Natural killer cell (primary cell): Measurements from ENCODE around the gene SFRP5. TPM values are rescaled to one million over a fixed set of nuclear protein-coding genes. Genes with fewer than 3 reads are reported as not detected.

Source experiments
- ATAC-seq, 3 donors: fragments of 150-1000 bp in 2 of 3; fragments of 200-7000 bp in 1 of 3; cut with Tn5 transposase; 1 replicate in 1 of 3; 2 replicates in 2 of 3; pipeline ENCODE4 v1.10.0; 2021; ENCODE audit warnings: mild to moderate bottlenecking in 2 of 3, moderate library complexity in 2 of 3
- DNase-seq, 2 donors: peaks; one replicate each; pipeline versions ENCODE4 v3.0.0 to v3.0.0-alpha.2; 2013 to 2021; ENCODE audit warnings: mixed read lengths in 1 of 2
- H3K27ac ChIP-seq: one replicate; pipeline ENCODE4 v1.5.1; 2013; ENCODE audit warnings: mild to moderate bottlenecking, low read length
- H3K27me3 ChIP-seq: one replicate; pipeline ENCODE4 v1.6.1; 2013; ENCODE audit warnings: low read length; ENCODE audit not compliant: control insufficient read depth, insufficient read depth
- H3K36me3 ChIP-seq: one replicate; pipeline ENCODE4 v1.6.1; 2013; ENCODE audit warnings: low read length; ENCODE audit not compliant: control insufficient read depth, insufficient read depth
- H3K4me1 ChIP-seq: one replicate; pipeline ENCODE4 v1.6.1; 2013; ENCODE audit warnings: low read length; ENCODE audit not compliant: control insufficient read depth, insufficient read depth
- H3K4me3 ChIP-seq: one replicate; pipeline ENCODE4 v1.5.1; 2013; ENCODE audit warnings: low read length
- H3K9me3 ChIP-seq: one replicate; pipeline ENCODE4 v1.6.1; 2013; ENCODE audit warnings: low read length; ENCODE audit not compliant: control insufficient read depth, insufficient read depth
- H3K27ac Mint-ChIP-seq, 2 donors: one replicate each; pipeline ENCODE4 v1.8.0; 2022; ENCODE audit warnings: mild to moderate bottlenecking in 2 of 2, mixed read lengths in 2 of 2, moderate library complexity in 1 of 2
- H3K27me3 Mint-ChIP-seq, 2 donors: one replicate each; pipeline ENCODE4 v1.8.0; 2022; ENCODE audit warnings: low read depth in 2 of 2, mixed read lengths in 2 of 2
- H3K36me3 Mint-ChIP-seq: one replicate; pipeline ENCODE4 v1.8.0; 2022; ENCODE audit warnings: mixed read lengths
- H3K4me1 Mint-ChIP-seq, 2 donors: one replicate each; pipeline ENCODE4 v1.8.0; 2022; ENCODE audit warnings: mixed read lengths in 2 of 2
- H3K4me3 Mint-ChIP-seq: one replicate; pipeline ENCODE4 v1.8.0; 2022; ENCODE audit warnings: mild to moderate bottlenecking, moderate library complexity, mixed read lengths
- H3K9me3 Mint-ChIP-seq, 2 donors: one replicate each; pipeline ENCODE4 v1.8.0; 2022; ENCODE audit warnings: mixed read lengths in 2 of 2
- CTCF ChIP-seq: fragments of 200-600 bp; IDR thresholded peaks from one replicate; pipeline ENCODE4 v1.8.0; 2022; ENCODE audit warnings: antibody characterized with exemption
- WGBS: methylation state at CpG from one replicate; pipeline ENCODE4 v1.1.7; 2013; ENCODE audit warnings: missing lambda C conversion rate; ENCODE audit not compliant: insufficient coverage; 5-methylcytosine and 5-hydroxymethylcytosine counted together
- intact Hi-C: fragments of 100-400 bp; cut with micrococcal nuclease; formaldehyde crosslinking; loops from one replicate; pipeline ENCODE4 v1.14.2; 2022
- total RNA-seq, 4 donors: library from RNA; stranded (reverse); fragments of 120-200 nt in 1 of 4; gene quantifications; one replicate each; pipeline versions ENCODE4 v1.2.3 to v1.2.4, GENCODE V29; 2013 to 2022

The SFRP5 gene
- total RNA-seq, 3 donors from 2014 or later (not counting 1 experiment from before 2014, with no cell fraction given), result not detected

GRCh38 chr10:97785231-97785630 is 13.4 kb upstream of the SFRP5 start:
- 89% methylated on average over 3 of the region's 5 CpGs for WGBS
- no peak for TF ChIP-seq CTCF
- Histone ChIP-seq H3K4me1 (peaks cover 4% of the 10 kb centered on the region), H3K9me3 (no peaks in the 10 kb centered on the region), H3K4me3 (no peak overlapping the region), H3K27ac (no peak overlapping the region), H3K36me3 (no peaks in the 10 kb centered on the region), H3K27me3 (no peaks in the 10 kb centered on the region)
- Mint-ChIP-seq H3K9me3 (no peaks in the 10 kb centered on the region), H3K27me3 (peaks cover 0 to 8% of the 10 kb centered on the region in 2 donors), H3K4me3 (no peak overlapping the region), H3K36me3 (no peaks in the 10 kb centered on the region), H3K4me1 (peaks cover 0 to 6% of the 10 kb centered on the region in 2 donors), H3K27ac (no peak overlapping the region)
- ATAC-seq (no peak), DNase-seq (no peak)
- intact Hi-C loops, result no loop called here

GRCh38 chr10:97784200-97784810 is 12.5 kb upstream of the SFRP5 start:
- 88% methylated on average over 9 of the region's 9 CpGs for WGBS
- Histone ChIP-seq H3K27me3 (no peaks in the 10 kb centered on the region), H3K36me3 (no peaks in the 10 kb centered on the region), H3K27ac (no peak overlapping the region), H3K9me3 (no peaks in the 10 kb centered on the region), H3K4me1 (peaks cover 4% of the 10 kb centered on the region), H3K4me3 (no peak overlapping the region)
- Mint-ChIP-seq H3K36me3 (no peaks in the 10 kb centered on the region), H3K4me1 (peaks cover 0 to 6% of the 10 kb centered on the region in 2 donors), H3K9me3 (no peaks in the 10 kb centered on the region), H3K27me3 (peaks cover 0 to 8% of the 10 kb centered on the region in 2 donors), H3K4me3 (no peak overlapping the region), H3K27ac (no peak overlapping the region)
- no peak for TF ChIP-seq CTCF
- ATAC-seq (no peak), DNase-seq (no peak)
- intact Hi-C loops, result no loop called here

- WGBS, result 78% methylated on average over 10 of the region's 11 CpGs
Measured at GRCh38 chr10:97782455-97783228, 10.8 kb upstream of the SFRP5 start.

More at GRCh38 chr10:97782455-97783228, 10.8 kb upstream of the SFRP5 start:
- H3K4me3 ChIP-seq, result no peak overlapping the region
- DNase-seq (no peak), ATAC-seq (no peak)
- H3K4me1 ChIP-seq, result peaks cover 4% of the 10 kb centered on the region
- no peaks in the 10 kb centered on the region for H3K36me3 Mint-ChIP-seq
- H3K9me3 Mint-ChIP-seq, result no peaks in the 10 kb centered on the region
- H3K36me3 ChIP-seq, result no peaks in the 10 kb centered on the region
- no peak overlapping the region for H3K4me3 Mint-ChIP-seq
- intact Hi-C loops, result no loop called here
- H3K27ac Mint-ChIP-seq, result no peak overlapping the region
- no peak overlapping the region for H3K27ac ChIP-seq
- H3K9me3 ChIP-seq, result no peaks in the 10 kb centered on the region
- H3K4me1 Mint-ChIP-seq, result peaks cover 0 to 6% of the 10 kb centered on the region in 2 donors
- no peak for TF ChIP-seq CTCF
- no peaks in the 10 kb centered on the region for H3K27me3 ChIP-seq
- peaks cover 0 to 6% of the 10 kb centered on the region in 2 donors for H3K27me3 Mint-ChIP-seq
